ENCODE results near the gene KRTAP19-3. TPM values are rescaled to one million over a fixed set of nuclear protein-coding genes. Genes with fewer than 3 reads are reported as not detected.

The KRTAP19-3 gene
- polyA plus RNA-seq, 3 donors: not detected

GRCh38 chr21:30487336-30487735 is 4.5 kb downstream of the KRTAP19-3 start, which contains the start of gene KRTAP19-2:
KRTAP19-2 (minus strand) TSS chr21:30487436; CDS start chr21:30487348, 88 bp downstream.
- no peaks in the 10 kb centered on the region for H3K4me1 ChIP-seq (ENCODE audit: control insufficient read depth in 1 of 2, insufficient read depth in 2 of 2, low read length in 2 of 2)

GRCh38 chr21:30486180-30486579 is 5.6 kb downstream of the KRTAP19-3 start:
- no peaks in the 10 kb centered on the region for H4K20me1 ChIP-seq (ENCODE audit: insufficient read depth, low read length)
- no peaks in the 10 kb centered on the region for H3K27me3 Mint-ChIP-seq (ENCODE audit: low read depth in 3 of 3)

More at GRCh38 chr21:30487336-30487735, 4.5 kb downstream of the KRTAP19-3 start, which contains the start of gene KRTAP19-2:
- H3K27me3 Mint-ChIP-seq (ENCODE audit: low read depth in 3 of 3): peaks cover 0 to 1% (median 0%) of the 10 kb centered on the region in 3 donors
- Histone ChIP-seq H3K27me3 (ENCODE audit: control insufficient read depth in 2 of 2, insufficient read depth in 2 of 2, low read length in 2 of 2) (no peaks in the 10 kb centered on the region), H3K9me3 (replicated peaks in 1 of 2; ENCODE audit: control insufficient read depth in 1 of 2, insufficient read depth in 1 of 2, low read length in 2 of 2) (peaks cover 19 to 22% of the 10 kb centered on the region in 2 donors), H3K36me3 (replicated peaks in 1 of 2; ENCODE audit: control insufficient read depth in 1 of 2, insufficient read depth in 2 of 2, low read length in 2 of 2) (no peaks in the 10 kb centered on the region), H3K79me2 (ENCODE audit: insufficient read depth, low read length) (no peaks in the 10 kb centered on the region), H3K4me2 (replicated peaks; ENCODE audit: extremely low read depth, low read length, poor library complexity, severe bottlenecking) (no peak within 1 kb of the TSS), H3K27ac (ENCODE audit: low read depth in 1 of 2, low read length in 2 of 2) (no peak within 1 kb of the TSS), H4K20me1 (ENCODE audit: insufficient read depth, low read length) (no peaks in the 10 kb centered on the region), H3K9ac (ENCODE audit: insufficient read depth, low read length, poor library complexity, severe bottlenecking) (no peak within 1 kb of the TSS), H3K4me3 (replicated peaks in 1 of 3; ENCODE audit: low read depth in 2 of 3, low read length in 3 of 3) (no peak within 1 kb of the TSS), H2AFZ (ENCODE audit: insufficient read depth, low read depth, low read length, poor library complexity, severe bottlenecking) (no peak within 1 kb of the TSS)
- H3K4me1 Mint-ChIP-seq: no peaks in the 10 kb centered on the region
- intact Hi-C loops (cut with micrococcal nuclease): no loop called here
- peaks cover 3 to 27% (median 15%) of the 10 kb centered on the region in 7 donors for H3K9me3 Mint-ChIP-seq
- no peak for TF ChIP-seq CTCF (IDR thresholded peaks at IDR 0.05)
- H3K4me3 Mint-ChIP-seq: no peak within 1 kb of the TSS
- no peak for DNase-seq
- no peaks in the 10 kb centered on the region for H3K36me3 Mint-ChIP-seq
- peak within 1 kb of the TSS in 1 of 7 donors; percentile 57 for H3K27ac Mint-ChIP-seq
- no CpG with 5 or more reads among the region's 2 CpGs for WGBS (ENCODE audit: insufficient coverage)

More at GRCh38 chr21:30486180-30486579, 5.6 kb downstream of the KRTAP19-3 start:
- Histone ChIP-seq H3K79me2 (ENCODE audit: insufficient read depth, low read length) (no peaks in the 10 kb centered on the region), H3K27me3 (ENCODE audit: control insufficient read depth in 2 of 2, insufficient read depth in 2 of 2, low read length in 2 of 2) (no peaks in the 10 kb centered on the region), H3K9ac (ENCODE audit: insufficient read depth, low read length, poor library complexity, severe bottlenecking) (no peak overlapping the region), H3K4me2 (replicated peaks; ENCODE audit: extremely low read depth, low read length, poor library complexity, severe bottlenecking) (no peak overlapping the region), H3K4me3 (replicated peaks in 1 of 3; ENCODE audit: low read depth in 2 of 3, low read length in 3 of 3) (no peak overlapping the region), H2AFZ (ENCODE audit: insufficient read depth, low read depth, low read length, poor library complexity, severe bottlenecking) (no peak overlapping the region), H3K9me3 (replicated peaks in 1 of 2; ENCODE audit: control insufficient read depth in 1 of 2, insufficient read depth in 1 of 2, low read length in 2 of 2) (peaks cover 19 to 22% of the 10 kb centered on the region in 2 donors), H3K27ac (ENCODE audit: low read depth in 1 of 2, low read length in 2 of 2) (no peak overlapping the region), H3K4me1 (ENCODE audit: control insufficient read depth in 1 of 2, insufficient read depth in 2 of 2, low read length in 2 of 2) (no peaks in the 10 kb centered on the region), H3K36me3 (replicated peaks in 1 of 2; ENCODE audit: control insufficient read depth in 1 of 2, insufficient read depth in 2 of 2, low read length in 2 of 2) (no peaks in the 10 kb centered on the region)
- intact Hi-C loops (cut with micrococcal nuclease): no loop called here
- DNase-seq: no peak
- Mint-ChIP-seq H3K27ac (no peak overlapping the region), H3K4me3 (no peak overlapping the region), H3K36me3 (no peaks in the 10 kb centered on the region), H3K9me3 (peaks cover 3 to 24% (median 15%) of the 10 kb centered on the region in 7 donors), H3K4me1 (no peaks in the 10 kb centered on the region)
- TF ChIP-seq CTCF (IDR thresholded peaks at IDR 0.05): no peak
- WGBS (ENCODE audit: insufficient coverage): 67% methylated on average over 2 of the region's 2 CpGs
